ENCODE measurements around the gene ZNF689.
"Not testable (repeated sequence)": the region's sequence is repeated elsewhere in the genome, so short reads cannot be mapped to it uniquely, and the experiment has no call there.

GRCh38 chr16:30637139-30637538, 26.9 kb upstream of the ZNF689 start:
- not testable (repeated sequence) for TF ChIP-seq CTCF, POLR2A, EP300, POLR2AphosphoS5 (IDR thresholded peaks at IDR 0.05)
